PC-9 (cell line): Measurements from ENCODE around the gene RNASE7. TPM values are rescaled to one million over a fixed set of nuclear protein-coding genes. Genes with fewer than 3 reads are reported as not detected.
"Not testable (repeated sequence)": the region's sequence is repeated elsewhere in the genome, so short reads cannot be mapped to it uniquely, and the experiment has no call there.

Experiments
- BruUV-seq: library from RNA; stranded (reverse); fragments of 400-500 nt; replicated peaks from 2 replicates; lab custom pipeline; 2021; lab: Mats Ljungman, UMichigan
- CTCF ChIA-PET: fragments of 300-600 bp; sonication (Branson Sonifier 250); formaldehyde crosslinking; loops from one replicate; lab custom pipeline; 2022; ENCODE audit warnings: antibody characterized with exemption; lab: Charles Lee
- POLR2A ChIA-PET: fragments of 300-600 bp; sonication (Branson Sonifier 250); formaldehyde crosslinking; loops from one replicate; lab custom pipeline; 2022; ENCODE audit warnings: antibody characterized with exemption; ENCODE audit not compliant: unreplicated experiment; lab: Charles Lee
- DNase-seq, 2 experiments: peaks; one replicate each; pipeline versions ENCODE4 v3.0.0 to v3.0.0-alpha.2; 2015 to 2022; ENCODE audit warnings: mixed read lengths in 1 of 2
- H2AFZ ChIP-seq: fragments of 200-600 bp; sonication (generic); 2 replicates; pipeline ENCODE4 v1.8.1; 2017; ENCODE audit warnings: antibody characterized with exemption
- H3F3A ChIP-seq: fragments of 200-600 bp; sonication (generic); 2 replicates; pipeline ENCODE4 v1.8.1; 2017; ENCODE audit warnings: antibody characterized with exemption, mild to moderate bottlenecking, low read depth; ENCODE audit not compliant: insufficient read depth
- H3K27ac ChIP-seq: fragments of 200-600 bp; sonication (generic); 2 replicates; pipeline ENCODE4 v1.6.1; 2016; ENCODE audit warnings: mixed run types
- H3K27me3 ChIP-seq: fragments of 200-600 bp; sonication (generic); 2 replicates; pipeline ENCODE4 v1.6.1; 2016; ENCODE audit warnings: low read depth, mixed run types; ENCODE audit not compliant: insufficient read depth
- H3K36me3 ChIP-seq: fragments of 200-600 bp; sonication (generic); 2 replicates; pipeline ENCODE4 v1.6.1; 2016; ENCODE audit warnings: low read depth, mixed run types
- H3K4me1 ChIP-seq: fragments of 200-600 bp; sonication (generic); replicated peaks from 2 replicates; pipeline ENCODE4 v1.6.1; 2016; ENCODE audit warnings: mixed run types; ENCODE audit not compliant: insufficient read depth
- H3K4me2 ChIP-seq: fragments of 200-600 bp; sonication (generic); 2 replicates; pipeline ENCODE4 v1.6.1; 2017; ENCODE audit warnings: mixed run types
- H3K4me3 ChIP-seq: fragments of 200-600 bp; sonication (generic); 2 replicates; pipeline ENCODE4 v1.6.1; 2016; ENCODE audit warnings: mixed run types
- H3K79me2 ChIP-seq: fragments of 200-600 bp; sonication (generic); 2 replicates; pipeline ENCODE4 v1.6.1; 2017; ENCODE audit warnings: low read depth, mixed run types
- H3K9me2 ChIP-seq: fragments of 200-600 bp; sonication (generic); 2 replicates; pipeline ENCODE4 v1.8.1; 2017; ENCODE audit warnings: mild to moderate bottlenecking; ENCODE audit not compliant: insufficient read depth
- H3K9me3 ChIP-seq: fragments of 200-600 bp; sonication (generic); 2 replicates; pipeline ENCODE4 v1.8.1; 2016; ENCODE audit warnings: low read depth; ENCODE audit not compliant: insufficient read depth
- H4K20me1 ChIP-seq: fragments of 200-600 bp; sonication (generic); 2 replicates; pipeline ENCODE4 v1.8.1; 2017; ENCODE audit not compliant: insufficient read depth
- EZH2 ChIP-seq: fragments of 200-600 bp; sonication (generic); IDR thresholded peaks from 2 replicates; pipeline ENCODE4 v1.8.0; 2017; ENCODE audit warnings: antibody characterized with exemption, low read depth
- intact Hi-C: fragments of 100-400 bp; cut with micrococcal nuclease; formaldehyde crosslinking; loops from one replicate; pipeline ENCODE4 v1.10.0; 2022; ENCODE audit not compliant: unreplicated experiment
- total RNA-seq: library from RNA; stranded (reverse); gene quantifications from 2 replicates; pipeline ENCODE4 v1.2.3, GENCODE V29; 2021
- TF ChIP-seq, protein P1 (sequence below): fragments of 200-600 bp; sonication (generic); conservative IDR thresholded peaks from 2 replicates; pipeline ENCODE4 v1.6.1; 2017; ENCODE audit warnings: mixed run types, antibody characterized with exemption, mild to moderate bottlenecking, moderate library complexity

The RNASE7 gene
- total RNA-seq, 1 experiment from 2014 or later, result not detected

DNA sequence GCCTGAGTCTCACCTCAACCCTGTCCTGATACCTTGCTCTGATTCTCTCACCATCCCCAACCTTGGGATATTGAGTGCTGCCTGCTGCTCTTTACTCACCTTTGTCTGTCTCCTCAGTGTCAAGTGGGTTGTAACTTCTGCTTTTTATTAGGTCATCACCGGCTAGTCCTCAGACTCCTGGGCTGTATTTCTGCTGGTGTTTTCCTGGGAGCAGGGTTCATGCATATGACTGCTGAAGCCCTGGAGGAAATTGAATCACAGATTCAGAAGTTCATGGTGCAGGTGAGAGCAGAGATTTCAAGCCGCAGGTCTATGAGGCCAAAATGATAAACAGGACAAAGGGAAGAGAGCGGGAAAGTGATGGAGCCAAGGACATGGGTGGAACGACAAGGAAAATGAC is 42.6 kb upstream of the RNASE7 start:
- H3K4me2 ChIP-seq, result peak overlapping the region; percentile 47; the same call in 1 of the 2 replicates
- POLR2A ChIA-PET, result no interaction called here

DNA sequence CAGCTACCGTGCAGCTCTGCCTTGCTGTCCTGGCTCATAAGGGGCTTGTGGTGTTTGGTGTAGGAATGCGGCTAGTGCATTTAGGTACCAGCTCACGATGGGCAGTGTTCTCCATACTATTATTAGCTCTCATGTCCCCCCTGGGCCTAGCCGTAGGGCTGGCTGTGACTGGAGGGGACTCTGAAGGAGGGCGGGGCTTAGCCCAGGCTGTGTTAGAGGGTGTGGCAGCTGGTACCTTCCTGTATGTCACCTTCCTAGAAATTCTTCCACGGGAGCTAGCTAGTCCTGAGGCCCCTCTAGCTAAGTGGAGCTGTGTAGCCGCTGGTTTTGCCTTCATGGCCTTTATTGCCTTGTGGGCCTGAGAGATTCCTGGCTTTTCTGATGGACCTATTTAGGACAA is 40.9 kb upstream of the RNASE7 start:
- intact Hi-C loops, result no loop called here
- Histone ChIP-seq H3K4me1 (peaks cover 20% of the 10 kb centered on the region), H3K4me2 (no peak overlapping the region), H3K36me3 (no peaks in the 10 kb centered on the region), H4K20me1 (no peaks in the 10 kb centered on the region), H3K27ac (no peak overlapping the region), H2AFZ (no peak overlapping the region), H3K79me2 (no peaks in the 10 kb centered on the region), H3F3A (peaks cover 13% of the 10 kb centered on the region; the same call in 1 of the 2 replicates), H3K9me2 (no peaks in the 10 kb centered on the region), H3K27me3 (no peaks in the 10 kb centered on the region), H3K9me3 (no peaks in the 10 kb centered on the region), H3K4me3 (no peak overlapping the region)
- no peak for TF ChIP-seq EZH2
- TF ChIP-seq, protein P1, sequence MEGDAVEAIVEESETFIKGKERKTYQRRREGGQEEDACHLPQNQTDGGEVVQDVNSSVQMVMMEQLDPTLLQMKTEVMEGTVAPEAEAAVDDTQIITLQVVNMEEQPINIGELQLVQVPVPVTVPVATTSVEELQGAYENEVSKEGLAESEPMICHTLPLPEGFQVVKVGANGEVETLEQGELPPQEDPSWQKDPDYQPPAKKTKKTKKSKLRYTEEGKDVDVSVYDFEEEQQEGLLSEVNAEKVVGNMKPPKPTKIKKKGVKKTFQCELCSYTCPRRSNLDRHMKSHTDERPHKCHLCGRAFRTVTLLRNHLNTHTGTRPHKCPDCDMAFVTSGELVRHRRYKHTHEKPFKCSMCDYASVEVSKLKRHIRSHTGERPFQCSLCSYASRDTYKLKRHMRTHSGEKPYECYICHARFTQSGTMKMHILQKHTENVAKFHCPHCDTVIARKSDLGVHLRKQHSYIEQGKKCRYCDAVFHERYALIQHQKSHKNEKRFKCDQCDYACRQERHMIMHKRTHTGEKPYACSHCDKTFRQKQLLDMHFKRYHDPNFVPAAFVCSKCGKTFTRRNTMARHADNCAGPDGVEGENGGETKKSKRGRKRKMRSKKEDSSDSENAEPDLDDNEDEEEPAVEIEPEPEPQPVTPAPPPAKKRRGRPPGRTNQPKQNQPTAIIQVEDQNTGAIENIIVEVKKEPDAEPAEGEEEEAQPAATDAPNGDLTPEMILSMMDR, result no peak
- CTCF ChIA-PET, result interaction anchor here (0.5 kb wide), 1 partner anchor 27 kb away, joined by 4 read pairs; no protein-coding TSS in a partner anchor
- no TSS peak for BruUV-seq
- no peak for DNase-seq
- POLR2A ChIA-PET, result interaction anchor here (0.7 kb wide), 1 partner anchor 1573 kb away, joined by 4 read pairs; no protein-coding TSS in a partner anchor

More for the DNA sequence above, 42.6 kb upstream of the RNASE7 start:
- Histone ChIP-seq H2AFZ (no peak overlapping the region), H3K27ac (no peak overlapping the region), H3K36me3 (no peaks in the 10 kb centered on the region), H3K4me3 (no peak overlapping the region), H4K20me1 (no peaks in the 10 kb centered on the region), H3K9me2 (no peaks in the 10 kb centered on the region), H3F3A (peaks cover 13% of the 10 kb centered on the region; the same call in 1 of the 2 replicates), H3K4me1 (peaks cover 20% of the 10 kb centered on the region), H3K79me2 (no peaks in the 10 kb centered on the region), H3K27me3 (no peaks in the 10 kb centered on the region), H3K9me3 (no peaks in the 10 kb centered on the region)
- BruUV-seq, result no TSS peak
- no peak for DNase-seq
- intact Hi-C loops, result loop anchor here (2.0 to 5.0 kb wide), 2 partner anchors 29 to 367 kb away; no protein-coding TSS in a partner anchor
- TF ChIP-seq, protein P1, result no peak
- no peak for TF ChIP-seq EZH2
- CTCF ChIA-PET, result interaction anchor here (1.1 to 1.9 kb wide), 3 partner anchors 15 to 105 kb away, joined by 3 to 9 read pairs (median 4); no protein-coding TSS in a partner anchor

DNA sequence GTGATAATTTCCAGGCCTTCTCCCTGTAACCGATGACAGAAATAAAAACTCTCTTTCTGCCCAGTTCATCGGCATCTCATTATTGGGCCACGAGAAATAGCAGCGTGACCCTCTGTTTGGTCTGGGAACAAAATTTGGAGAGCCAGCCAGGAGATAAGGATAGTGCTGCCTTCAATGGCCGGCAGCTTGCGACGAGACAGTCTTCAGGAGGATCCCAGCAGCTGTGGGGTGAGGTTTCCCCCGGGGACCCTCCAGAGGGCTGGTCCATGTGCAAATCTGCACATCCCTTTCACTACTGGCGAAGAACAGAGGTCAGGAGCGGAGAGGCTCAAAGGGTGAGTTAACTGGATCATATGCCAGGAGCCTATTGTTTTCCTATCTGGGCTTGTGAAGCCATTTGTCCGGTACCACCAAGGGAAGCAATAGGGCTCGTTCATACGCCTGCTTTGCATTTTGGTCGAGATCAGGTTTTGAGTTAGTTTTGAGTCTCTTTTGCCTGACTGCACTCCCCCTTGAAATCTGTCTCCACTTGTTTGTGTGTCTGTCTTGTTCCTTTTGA is 38.3 kb upstream of the RNASE7 start:
- Histone ChIP-seq H3K27me3 (no peaks in the 10 kb centered on the region), H4K20me1 (no peaks in the 10 kb centered on the region), H3K9me2 (no peaks in the 10 kb centered on the region), H3K4me3 (no peak overlapping the region), H3K4me1 (peaks cover 6% of the 10 kb centered on the region), H3K36me3 (no peaks in the 10 kb centered on the region), H3K79me2 (no peaks in the 10 kb centered on the region), H3K4me2 (no peak overlapping the region), H2AFZ (no peak overlapping the region), H3K9me3 (no peaks in the 10 kb centered on the region), H3F3A (no peaks in the 10 kb centered on the region), H3K27ac (no peak overlapping the region)
- CTCF ChIA-PET, result no interaction called here
- intact Hi-C loops, result no loop called here
- no TSS peak for BruUV-seq
- no peak for DNase-seq
- no peak for TF ChIP-seq EZH2
- TF ChIP-seq, protein P1, result no peak
- POLR2A ChIA-PET, result no interaction called here

DNA sequence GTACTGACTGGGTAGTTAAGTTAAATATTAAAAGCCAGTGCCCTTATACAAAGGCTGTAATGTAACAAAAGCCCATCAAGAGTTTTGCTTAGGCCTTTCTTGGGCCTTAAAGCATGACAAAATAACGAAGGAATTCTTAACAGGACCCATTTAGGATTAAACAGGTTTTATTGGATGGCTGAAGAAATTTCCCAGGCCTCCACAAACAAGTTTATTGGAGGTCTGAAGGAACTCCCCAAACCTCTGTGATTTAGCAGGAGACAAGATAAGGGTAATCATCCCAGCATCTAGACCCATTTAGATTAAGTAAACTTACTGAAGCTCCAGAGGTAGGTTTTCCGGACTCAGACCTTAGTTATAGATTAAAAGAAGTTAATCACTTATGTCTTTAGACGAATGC is 32.4 kb upstream of the RNASE7 start:
- BruUV-seq, H3K4me1 ChIP-seq, H3K36me3 ChIP-seq, H3K79me2 ChIP-seq, H3K27me3 ChIP-seq, H3K4me2 ChIP-seq, H2AFZ ChIP-seq, H3F3A ChIP-seq, H4K20me1 ChIP-seq, DNase-seq, H3K4me3 ChIP-seq, H3K27ac ChIP-seq, H3K9me3 ChIP-seq, H3K9me2 ChIP-seq, CTCF ChIA-PET: not testable (repeated sequence)
- POLR2A ChIA-PET, result interaction anchor here (0.7 kb wide), 1 partner anchor 92 kb away, joined by 7 read pairs; no protein-coding TSS in a partner anchor
- intact Hi-C loops, result loop anchor here (10.0 kb wide), 1 partner anchor 55 kb away; no protein-coding TSS in a partner anchor
